ENCODE results near the gene ZBTB16. TPM values are rescaled to one million over a fixed set of nuclear protein-coding genes. Genes with fewer than 3 reads are reported as not detected.

Gene ZBTB16
- total RNA-seq, 1 donor from 2014 or later: 11.9 TPM

DNA sequence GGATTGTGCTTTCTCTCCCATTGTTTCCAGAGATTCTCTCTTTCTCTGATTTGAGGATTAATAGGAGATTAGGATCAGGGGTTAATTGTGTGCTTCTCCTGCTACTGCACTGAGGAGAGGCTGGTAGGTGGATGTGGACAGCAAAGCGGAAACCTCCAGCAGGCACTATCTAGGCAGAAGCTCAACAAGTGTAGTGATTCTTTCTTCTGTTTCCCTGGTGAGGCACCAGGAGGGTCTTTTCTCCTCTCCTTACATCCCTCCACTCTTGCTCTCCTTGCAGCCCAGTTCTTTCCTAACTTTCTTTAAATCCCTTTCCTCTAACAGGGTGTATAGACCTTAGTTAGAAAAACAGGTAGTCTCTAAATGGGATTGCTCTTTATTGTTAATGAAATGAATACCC is 1.9 kb upstream of the ZBTB16 start:
- peaks cover 77% of the 10 kb centered on the region for H3K27me3 Mint-ChIP-seq

DNA sequence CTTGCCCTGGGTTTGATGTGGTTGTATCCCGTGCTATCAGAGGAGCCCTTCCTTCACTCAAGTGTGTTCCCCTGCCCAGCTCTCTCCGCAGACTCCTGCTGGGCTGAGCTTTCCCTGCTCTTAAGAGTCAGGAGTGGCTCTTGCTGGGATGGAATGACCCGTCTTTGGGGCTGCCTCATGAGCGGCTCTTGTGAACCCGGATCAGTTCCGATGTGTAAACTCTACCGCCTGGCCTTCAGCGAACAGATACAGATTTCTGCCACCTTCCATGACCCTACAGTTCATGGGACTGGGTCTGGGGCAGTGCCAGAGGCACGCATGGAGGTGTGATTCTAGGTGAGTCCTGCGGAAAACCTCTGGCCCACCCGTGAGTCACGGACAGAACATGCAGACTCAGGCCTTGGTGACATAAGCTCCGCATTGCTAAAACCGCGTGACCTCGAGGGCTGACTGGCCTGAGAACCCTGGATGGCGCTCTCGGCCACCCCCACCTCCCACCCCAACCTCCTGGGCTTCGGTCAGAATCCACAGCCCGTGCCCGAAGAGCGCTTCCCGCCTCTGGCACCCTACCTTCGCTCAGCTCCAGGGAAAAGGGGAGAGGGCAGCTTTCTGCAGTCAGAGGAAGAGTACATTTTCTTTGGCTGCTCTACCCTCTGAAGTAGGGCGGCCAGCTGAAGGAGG is 1.3 kb upstream of the ZBTB16 start:
- Mint-ChIP-seq H3K4me1 (ENCODE audit: unreplicated experiment) (peaks cover 15% of the 10 kb centered on the region), H3K27me3 (peaks cover 82% of the 10 kb centered on the region), H3K4me3 (peak overlapping the region; percentile 88), H3K27ac (no peak overlapping the region), H3K36me3 (no peaks in the 10 kb centered on the region), H3K9me3 (no peaks in the 10 kb centered on the region)
- no peak for DNase-seq (ENCODE audit: extremely low spot score, unreplicated experiment)
- TF ChIP-seq, protein P1, sequence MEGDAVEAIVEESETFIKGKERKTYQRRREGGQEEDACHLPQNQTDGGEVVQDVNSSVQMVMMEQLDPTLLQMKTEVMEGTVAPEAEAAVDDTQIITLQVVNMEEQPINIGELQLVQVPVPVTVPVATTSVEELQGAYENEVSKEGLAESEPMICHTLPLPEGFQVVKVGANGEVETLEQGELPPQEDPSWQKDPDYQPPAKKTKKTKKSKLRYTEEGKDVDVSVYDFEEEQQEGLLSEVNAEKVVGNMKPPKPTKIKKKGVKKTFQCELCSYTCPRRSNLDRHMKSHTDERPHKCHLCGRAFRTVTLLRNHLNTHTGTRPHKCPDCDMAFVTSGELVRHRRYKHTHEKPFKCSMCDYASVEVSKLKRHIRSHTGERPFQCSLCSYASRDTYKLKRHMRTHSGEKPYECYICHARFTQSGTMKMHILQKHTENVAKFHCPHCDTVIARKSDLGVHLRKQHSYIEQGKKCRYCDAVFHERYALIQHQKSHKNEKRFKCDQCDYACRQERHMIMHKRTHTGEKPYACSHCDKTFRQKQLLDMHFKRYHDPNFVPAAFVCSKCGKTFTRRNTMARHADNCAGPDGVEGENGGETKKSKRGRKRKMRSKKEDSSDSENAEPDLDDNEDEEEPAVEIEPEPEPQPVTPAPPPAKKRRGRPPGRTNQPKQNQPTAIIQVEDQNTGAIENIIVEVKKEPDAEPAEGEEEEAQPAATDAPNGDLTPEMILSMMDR (conservative IDR thresholded peaks at IDR 0.05): no peak

More for the DNA sequence above, 1.9 kb upstream of the ZBTB16 start:
- DNase-seq (ENCODE audit: extremely low spot score, unreplicated experiment): no peak
- H3K9me3 Mint-ChIP-seq: no peaks in the 10 kb centered on the region
- H3K36me3 Mint-ChIP-seq: no peaks in the 10 kb centered on the region
- H3K4me1 Mint-ChIP-seq (ENCODE audit: unreplicated experiment): peaks cover 17% of the 10 kb centered on the region
- H3K4me3 Mint-ChIP-seq: peak overlapping the region; percentile 20
- no peak overlapping the region for H3K27ac Mint-ChIP-seq
- TF ChIP-seq, protein P1 (conservative IDR thresholded peaks at IDR 0.05): no peak

DNA sequence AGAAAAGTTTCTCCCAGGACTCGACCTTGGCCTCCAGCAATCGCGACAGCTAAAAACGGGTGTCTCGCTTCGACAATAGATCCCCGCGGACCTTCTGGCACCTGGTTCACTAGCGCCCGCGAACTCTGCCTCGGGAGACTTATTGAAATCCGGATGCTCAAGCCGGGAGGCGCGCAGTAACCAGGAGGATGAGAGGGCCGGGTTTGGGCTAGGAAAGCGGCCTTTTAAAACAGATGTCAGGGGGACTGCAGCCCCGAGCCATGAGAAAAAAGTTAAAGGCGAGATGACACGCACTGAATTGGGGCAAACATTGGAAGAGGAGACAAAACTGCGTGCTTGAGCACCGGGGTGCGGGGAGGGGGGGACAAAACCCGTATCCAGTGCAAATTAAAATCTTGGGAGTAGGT is 637 bp upstream of the ZBTB16 start:
- Mint-ChIP-seq H3K4me3 (peak overlapping the region; percentile 88), H3K9me3 (no peaks in the 10 kb centered on the region), H3K36me3 (no peaks in the 10 kb centered on the region), H3K27ac (no peak overlapping the region), H3K4me1 (ENCODE audit: unreplicated experiment) (peaks cover 12% of the 10 kb centered on the region), H3K27me3 (peaks cover 80% of the 10 kb centered on the region)
- no peak for DNase-seq (ENCODE audit: extremely low spot score, unreplicated experiment)
- TF ChIP-seq, protein P1 (conservative IDR thresholded peaks at IDR 0.05): no peak

DNA sequence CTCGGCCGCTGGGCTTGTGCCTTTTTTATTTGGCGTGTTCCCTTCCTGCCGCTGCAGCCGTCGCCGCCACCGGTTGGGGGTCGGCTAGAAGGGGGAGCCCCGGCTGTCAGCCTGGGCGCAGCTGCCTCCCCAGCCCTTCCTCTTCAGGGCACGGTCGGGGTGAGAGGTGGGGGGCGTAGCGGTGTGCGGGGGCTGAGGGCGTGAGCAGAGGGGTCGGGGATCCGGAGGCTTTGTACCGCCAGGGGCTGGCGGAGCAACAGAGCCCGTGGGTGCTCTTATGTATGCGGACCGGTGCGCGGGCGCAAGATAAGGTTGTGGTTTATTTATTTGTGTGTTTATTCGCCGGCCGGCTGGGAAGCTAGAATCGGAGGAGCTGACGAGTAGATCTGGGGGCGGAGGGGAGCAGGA is 477 bp downstream of the ZBTB16 start:
- Mint-ChIP-seq H3K27ac (no peak overlapping the region), H3K9me3 (no peaks in the 10 kb centered on the region)
- DNase-seq (ENCODE audit: extremely low spot score, unreplicated experiment): no peak

DNA sequence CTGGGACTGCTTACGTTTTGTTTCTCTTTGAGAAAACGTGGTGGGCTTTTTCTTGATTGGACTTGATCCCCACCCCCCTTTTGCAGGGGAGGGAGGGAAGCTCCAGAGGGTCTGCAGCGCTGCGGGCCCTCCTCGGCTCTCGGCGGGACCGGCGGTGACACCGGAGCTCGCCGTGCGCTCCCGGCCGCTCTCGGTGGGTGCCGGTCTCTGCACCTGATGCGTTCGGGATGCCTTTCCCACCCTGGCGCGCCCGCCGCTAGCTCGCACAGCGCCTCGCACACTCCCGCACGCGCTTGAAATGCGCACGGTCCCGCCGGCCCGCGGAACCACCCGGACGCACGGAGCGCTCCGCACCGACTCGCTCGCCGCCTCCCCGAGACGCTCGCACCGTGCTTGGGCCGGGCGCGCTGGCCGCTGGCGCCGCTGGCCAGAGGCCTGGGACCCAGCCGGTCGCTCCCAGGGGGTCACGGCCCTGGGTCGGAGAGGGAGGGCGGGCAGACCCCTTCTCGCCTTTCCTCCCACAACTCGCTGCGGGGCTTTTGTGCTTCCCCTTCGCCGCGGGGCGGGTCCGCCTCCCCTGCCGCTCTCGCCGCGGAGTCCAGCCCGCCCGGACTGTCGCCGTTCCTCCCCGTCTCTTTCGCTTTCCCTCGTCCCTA is 1.0 kb downstream of the ZBTB16 start:
- TF ChIP-seq, protein P1 (conservative IDR thresholded peaks at IDR 0.05): no peak
- Mint-ChIP-seq H3K27ac (no peak overlapping the region), H3K4me1 (ENCODE audit: unreplicated experiment) (peaks cover 18% of the 10 kb centered on the region), H3K27me3 (peaks cover 81% of the 10 kb centered on the region), H3K4me3 (peak overlapping the region; percentile 94), H3K9me3 (no peaks in the 10 kb centered on the region), H3K36me3 (peaks cover 5% of the 10 kb centered on the region)
- no peak for DNase-seq (ENCODE audit: extremely low spot score, unreplicated experiment)

More for the DNA sequence above, 477 bp downstream of the ZBTB16 start:
- peaks cover 2% of the 10 kb centered on the region for H3K36me3 Mint-ChIP-seq
- H3K4me3 Mint-ChIP-seq: peak overlapping the region; percentile 94
- peaks cover 16% of the 10 kb centered on the region for H3K4me1 Mint-ChIP-seq (ENCODE audit: unreplicated experiment)
- peaks cover 80% of the 10 kb centered on the region for H3K27me3 Mint-ChIP-seq
- TF ChIP-seq, protein P1 (conservative IDR thresholded peaks at IDR 0.05): no peak

Measured in type B pancreatic cell (in vitro differentiated cells).